ENCODE results near the gene PCDHGA8. TPM values are rescaled to one million over a fixed set of nuclear protein-coding genes. Genes with fewer than 3 reads are reported as not detected.

Gene PCDHGA8
- total and polyA plus RNA-seq, 2 of the 13 experiments (the other 11 are each of a cell fraction or from before 2014, with no cell fraction given): 0.05 to 0.29 TPM

GRCh38 chr5:141383345-141383744 is 9.1 kb upstream of the PCDHGA8 start:
- Histone ChIP-seq H3K9me3 (ENCODE audit: low read length) (no peaks in the 10 kb centered on the region; the same call in 1 of the 2 replicates), H3K79me2 (ENCODE audit: insufficient read depth, low read length) (no peaks in the 10 kb centered on the region), H3K4me2 (ENCODE audit: low read depth, low read length) (no peak overlapping the region), H3K27me3 (ENCODE audit: control insufficient read depth in 1 of 2, insufficient read depth in 2 of 2, low read length in 2 of 2) (no peaks in the 10 kb centered on the region), H3K9ac (ENCODE audit: insufficient read depth, low read depth, low read length) (no peak overlapping the region), H3K4me1 (ENCODE audit: insufficient read depth, low read length) (peaks cover 1% of the 10 kb centered on the region; the same call in 1 of the 2 replicates), H3K27ac (ENCODE audit: extremely low read length, insufficient read depth, low read length) (no peak overlapping the region), H2AFZ (ENCODE audit: low read length) (no peak overlapping the region), H3K36me3 (replicated peaks in 1 of 2; ENCODE audit: control insufficient read depth in 1 of 2, insufficient read depth in 2 of 2, low read length in 2 of 2) (no peaks in the 10 kb centered on the region), H3K4me3 (replicated peaks in 1 of 3; ENCODE audit: insufficient read depth in 1 of 3, low read depth in 2 of 3, low read length in 3 of 3) (no peak overlapping the region), H4K20me1 (ENCODE audit: insufficient read depth, low read length) (no peaks in the 10 kb centered on the region)
- POLR2A ChIA-PET: no interaction called here
- CTCF ChIA-PET (ENCODE audit: low intra/inter-chr PET ratio, low total read pairs): no interaction called here
- no peak for TF ChIP-seq BRF2 (CRISPR knock-in tag; IDR thresholded peaks at IDR 0.05)
- no peak for TF ChIP-seq CBX5 (CRISPR knock-in tag; IDR thresholded peaks at IDR 0.05; ENCODE audit: borderline replicate concordance)
- TF ChIP-seq SIN3B (IDR thresholded peaks at IDR 0.05; ENCODE audit: low read length): no peak
- no peak for TF ChIP-seq THAP7 (CRISPR knock-in tag; IDR thresholded peaks at IDR 0.05)
- TF ChIP-seq ZNF10 (CRISPR knock-in tag; IDR thresholded peaks at IDR 0.05; ENCODE audit: borderline replicate concordance, low read depth): no peak
- TF ChIP-seq PREB (CRISPR knock-in tag; IDR thresholded peaks at IDR 0.05): no peak
- TF ChIP-seq SMAD9 (CRISPR knock-in tag; IDR thresholded peaks at IDR 0.05): no peak
- TF ChIP-seq SAP130 (CRISPR knock-in tag; IDR thresholded peaks at IDR 0.05; ENCODE audit: low read depth): no peak
- no peak for TF ChIP-seq NFYB (CRISPR knock-in tag; IDR thresholded peaks at IDR 0.05)
- no peak for TF ChIP-seq SMC3 (IDR thresholded peaks at IDR 0.05; ENCODE audit: low read length)
- WGBS (ENCODE audit: low lambda C conversion rate): 68% methylated on average over 17 of the region's 21 CpGs
- no TSS peak for BruUV-seq (replicated peaks)
- no peak for ATAC-seq
- no peak for FAIRE-seq
- in situ Hi-C loops (cut with HindIII; ENCODE audit: extremely low pct_ligation_motif_present, low pct_unique_long_range_greater_than_20kb) (no loop called here), intact Hi-C loops (cut with micrococcal nuclease; ENCODE audit: unreplicated experiment) (no loop called here)
- no peak for DNase-seq (ENCODE audit: low spot score)

Measured in HepG2 (cell line).